DMS114 treated with DMSO at 0.1 percent for 48 hours (cell line): ENCODE results near the gene RBM4B.

Source experiments
- DNase-seq: peaks from one replicate; lab custom pipeline; 2025; ENCODE audit not compliant: unreplicated experiment; lab: John Stamatoyannopoulos, UW

The RBM4B gene

GRCh38 chr11:66687831-66688281 lies 10.2 kb upstream of the RBM4B start:
- DNase-seq, result no peak

DNA sequence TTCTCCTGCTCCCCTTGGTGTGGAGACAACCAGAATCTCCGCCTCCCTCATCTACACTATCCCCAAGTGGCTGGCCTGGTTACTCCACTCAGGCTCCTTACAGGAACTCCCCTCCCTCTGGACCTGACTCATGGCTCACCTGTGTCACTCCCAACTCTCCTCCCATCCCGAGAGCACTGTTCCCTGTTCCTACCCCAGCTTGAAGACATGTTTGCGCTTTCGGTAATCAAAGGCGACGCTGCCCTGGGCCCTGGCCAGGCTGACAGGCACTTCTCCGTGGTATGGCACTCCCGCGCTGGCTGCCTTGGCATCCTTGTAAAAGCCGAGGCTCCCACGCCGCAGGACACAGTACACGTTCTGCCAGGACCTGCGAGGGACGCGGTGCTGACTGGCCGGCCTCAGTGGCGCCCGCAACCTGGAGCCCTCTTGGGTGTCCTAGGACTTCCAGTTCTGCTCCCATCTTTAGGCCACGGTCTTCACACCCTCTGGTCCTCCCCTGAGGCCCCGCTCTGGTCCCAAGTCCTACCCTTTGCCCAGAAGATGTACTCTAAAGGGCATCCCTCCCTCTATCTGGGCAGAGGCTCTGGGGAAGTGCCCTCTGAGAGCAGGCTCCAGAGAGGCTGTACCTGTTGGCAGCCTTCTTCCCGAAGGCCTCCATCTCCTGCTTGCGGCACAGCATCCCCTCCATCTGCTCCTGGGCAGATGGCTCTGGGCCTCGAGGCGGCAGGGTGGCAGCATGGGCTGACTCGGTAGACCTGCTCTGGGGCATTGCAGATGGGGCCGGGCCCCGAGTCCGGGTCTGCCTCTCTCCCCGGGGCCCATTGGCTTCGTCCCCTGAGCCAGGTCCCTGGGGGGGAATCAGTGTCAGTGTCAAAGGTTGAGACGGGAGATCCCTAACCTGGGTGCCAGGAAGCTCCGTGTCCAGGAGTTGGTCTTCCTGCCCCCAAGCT lies 9.4 kb upstream of the RBM4B start:
- DNase-seq, result no peak

GRCh38 chr11:66686100-66686785 lies 8.6 kb upstream of the RBM4B start:
- no peak for DNase-seq

GRCh38 chr11:66685276-66686099 lies 7.8 kb upstream of the RBM4B start:
- no peak for DNase-seq

- DNase-seq, result no peak
These were observed 6.9 kb upstream of the RBM4B start for GRCh38 chr11:66684635-66685034.

- no peak for DNase-seq
These were observed 6.2 kb upstream of the RBM4B start for GRCh38 chr11:66683877-66684276.

GRCh38 chr11:66680966-66681645 lies 3.4 kb upstream of the RBM4B start:
- no peak for DNase-seq

- DNase-seq, result no peak
These were observed 622 bp downstream of the RBM4B start for GRCh38 chr11:66676931-66677598.

DNA sequence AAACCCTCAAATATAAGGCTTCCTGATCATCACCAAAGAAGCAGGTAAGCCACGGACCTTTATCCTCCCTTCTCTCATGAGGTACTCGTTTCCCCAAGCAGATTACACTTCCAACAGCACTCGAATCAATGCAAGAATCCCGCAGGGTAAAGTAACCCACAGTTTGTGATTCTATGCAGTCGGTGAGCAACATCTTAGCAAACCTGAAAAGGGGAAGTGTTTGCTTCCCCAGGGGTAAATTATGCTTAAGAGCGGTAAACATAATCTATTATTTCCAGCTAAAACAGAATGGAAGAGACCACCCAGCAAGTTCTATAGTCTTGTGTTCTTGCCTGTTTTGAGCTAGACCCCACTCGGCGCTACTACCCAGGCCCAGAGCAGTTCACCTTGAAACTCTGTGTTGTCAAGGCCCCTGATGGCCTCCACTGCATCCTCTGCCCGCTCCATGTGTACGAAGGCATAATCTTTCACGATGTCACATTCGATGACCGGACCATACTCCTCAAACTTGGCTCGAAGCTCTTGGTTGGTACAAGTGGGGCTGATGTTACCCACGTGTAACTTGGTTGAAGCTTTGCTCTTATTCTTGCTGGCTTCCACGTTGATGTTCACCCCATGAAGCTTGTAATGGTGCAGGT lies 1.3 kb downstream of the RBM4B start:
- no peak for DNase-seq

- DNase-seq, result no peak
These were observed 2.6 kb downstream of the RBM4B start for GRCh38 chr11:66674964-66675602.

GRCh38 chr11:66670816-66671215 lies 6.9 kb downstream of the RBM4B start:
- DNase-seq, result no peak

- DNase-seq, result no peak
These were observed 12.3 kb downstream of the RBM4B start for GRCh38 chr11:66665369-66665768.

GRCh38 chr11:66663741-66664296 lies 13.9 kb downstream of the RBM4B start:
- no peak for DNase-seq

GRCh38 chr11:66659763-66660162 lies 17.9 kb downstream of the RBM4B start:
- DNase-seq, result no peak

- DNase-seq, result no peak
These were observed 24.6 kb downstream of the RBM4B start for GRCh38 chr11:66653123-66653522.

DNA sequence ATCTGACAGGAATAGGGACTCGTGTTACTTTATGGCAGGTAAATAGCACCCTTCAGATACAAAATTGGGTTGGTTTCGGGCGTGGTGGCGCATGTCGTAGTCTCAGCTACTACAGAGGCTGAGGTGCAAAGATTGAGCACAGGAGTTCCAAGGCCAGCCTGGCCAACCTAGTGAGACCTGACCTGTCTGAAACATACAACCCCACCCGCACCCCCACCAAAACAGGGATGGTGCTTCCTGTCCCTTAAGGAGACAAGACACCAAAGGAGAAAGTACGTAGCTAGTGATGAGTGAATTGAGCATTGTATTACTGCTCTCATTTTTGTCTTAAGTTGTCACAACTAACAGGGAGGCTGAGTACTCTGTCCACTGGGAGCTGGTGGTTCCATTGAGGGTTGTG lies 25.0 kb downstream of the RBM4B start:
- no peak for DNase-seq

- DNase-seq, result no peak
These were observed 26.7 kb downstream of the RBM4B start for GRCh38 chr11:66651016-66651415.

- DNase-seq, result no peak
These were observed 27.8 kb downstream of the RBM4B start for GRCh38 chr11:66649903-66650302.

GRCh38 chr11:66646828-66647227 lies 30.9 kb downstream of the RBM4B start:
- DNase-seq, result no peak
